Measurements from ENCODE around the gene NPAT.

NPAT gene

GRCh38 chr11:108222574-108223347, at the start of gene NPAT, which contains the start of gene ATM:
NPAT (minus strand) TSS chr11:108222638; CDS start chr11:108222536, 102 bp downstream.
ATM (plus strand) TSS chr11:108223067; CDS start chr11:108227625, 4,558 bp downstream.
- DNase-seq = peak; percentile 100

- no peak for DNase-seq
These were observed 47.1 kb upstream of the NPAT start for GRCh38 chr11:108269583-108269982.

- no peak for DNase-seq
These were observed 30.7 kb upstream of the NPAT start for GRCh38 chr11:108253176-108253575.

- no peak for DNase-seq
These were observed 24.4 kb upstream of the NPAT start for GRCh38 chr11:108246885-108247284.

- DNase-seq = no peak
These were observed 23.9 kb upstream of the NPAT start for GRCh38 chr11:108246308-108246707.

- no peak for DNase-seq
These were observed 20.0 kb upstream of the NPAT start for GRCh38 chr11:108242422-108242821.

GRCh38 chr11:108241330-108242037, 19.0 kb upstream of the NPAT start:
- DNase-seq = no peak

GRCh38 chr11:108239076-108239475, 16.6 kb upstream of the NPAT start:
- no peak for DNase-seq

- DNase-seq = no peak
These were observed 14.6 kb upstream of the NPAT start for GRCh38 chr11:108237058-108237481.

GRCh38 chr11:108235633-108236032, 13.2 kb upstream of the NPAT start:
- no peak for DNase-seq

GRCh38 chr11:108235192-108235591, 12.8 kb upstream of the NPAT start:
- no peak for DNase-seq

- no peak for DNase-seq
These were observed 11.0 kb upstream of the NPAT start for GRCh38 chr11:108233277-108233945.

- no peak for DNase-seq
These were observed 5.8 kb upstream of the NPAT start for GRCh38 chr11:108228251-108228650.

- no peak for DNase-seq
These were observed 3.6 kb upstream of the NPAT start for GRCh38 chr11:108226036-108226435.

GRCh38 chr11:108224911-108225786, 2.7 kb upstream of the NPAT start:
- no peak for DNase-seq

- DNase-seq = no peak
These were observed 1.9 kb upstream of the NPAT start for GRCh38 chr11:108224366-108224765.

- peak; percentile 81 for DNase-seq
These were observed 1.1 kb upstream of the NPAT start for GRCh38 chr11:108223348-108224149.

GRCh38 chr11:108221911-108222573, 396 bp downstream of the NPAT start:
- no peak for DNase-seq

- DNase-seq = peak in 1 of 2 experiments; percentile 35
These were observed 1.1 kb downstream of the NPAT start for GRCh38 chr11:108221371-108221770.

GRCh38 chr11:108220721-108221336, 1.6 kb downstream of the NPAT start:
- peak in 1 of 2 experiments; percentile 35 for DNase-seq
